Measurements from ENCODE around the gene SYCN. TPM values are rescaled to one million over a fixed set of nuclear protein-coding genes. Genes with fewer than 3 reads are reported as not detected.

SYCN gene
- total RNA-seq, 6 experiments from 2014 or later = not detected

- no peaks in the 10 kb centered on the region for H3K9me3 Mint-ChIP-seq
- H3K4me1 Mint-ChIP-seq (ENCODE audit: low read depth) = peaks cover 13% of the 10 kb centered on the region
- no peak for DNase-seq
- no peak overlapping the region for H3K4me3 Mint-ChIP-seq
- H3K36me3 Mint-ChIP-seq (ENCODE audit: low read depth) = peaks cover 7% of the 10 kb centered on the region; the same call in 1 of the 2 replicates
- H3K27me3 Mint-ChIP-seq (ENCODE audit: insufficient read depth) = no peaks in the 10 kb centered on the region
- H3K27ac Mint-ChIP-seq = no peak overlapping the region
- TF ChIP-seq CTCF (IDR thresholded peaks at IDR 0.05) = no peak
Observed at GRCh38 chr19:39154629-39155100, 49.4 kb downstream of the SYCN start.

- peaks cover 7% of the 10 kb centered on the region; the same call in 1 of the 2 replicates for H3K36me3 Mint-ChIP-seq (ENCODE audit: low read depth)
- no peaks in the 10 kb centered on the region for H3K27me3 Mint-ChIP-seq (ENCODE audit: insufficient read depth)
- no peaks in the 10 kb centered on the region for H3K9me3 Mint-ChIP-seq
- H3K4me1 Mint-ChIP-seq (ENCODE audit: low read depth) = peaks cover 13% of the 10 kb centered on the region
- H3K27ac Mint-ChIP-seq = no peak overlapping the region
- DNase-seq = no peak
- no peak overlapping the region for H3K4me3 Mint-ChIP-seq
- no peak for TF ChIP-seq CTCF (IDR thresholded peaks at IDR 0.05)
Observed at GRCh38 chr19:39154100-39154628, 49.9 kb downstream of the SYCN start.

Other genes with a start within 250 kb of the SYCN start
- gene FBXO17, start 228.5 kb downstream of the SYCN start, total RNA-seq (2021; fragmentation: NEBNext Ultra II Directional; extraction: Animal tissue kit (Norgen Biotek cat#: 25700)) = 10 to 100 TPM; 17.5 to 21.5 (median 18.7) TPM
- 1 to 10 TPM in 3 of 6 experiments, under 1 TPM in 3; 0.47 to 2.2 (median 0.90) TPM for gene FBXO27, start 171.7 kb downstream of the SYCN start, total RNA-seq (2021; fragmentation: NEBNext Ultra II Directional; extraction: Animal tissue kit (Norgen Biotek cat#: 25700))
- not detected for gene ACP7, start 119.9 kb downstream of the SYCN start, total RNA-seq (2021; fragmentation: NEBNext Ultra II Directional; extraction: Animal tissue kit (Norgen Biotek cat#: 25700))
- 10 to 100 TPM; 35.4 to 40.4 (median 35.8) TPM for gene PAK4, start 78.5 kb downstream of the SYCN start, total RNA-seq (2021; fragmentation: NEBNext Ultra II Directional; extraction: Animal tissue kit (Norgen Biotek cat#: 25700))
- not detected for gene NCCRP1, start 7.3 kb downstream of the SYCN start, total RNA-seq (2021; fragmentation: NEBNext Ultra II Directional; extraction: Animal tissue kit (Norgen Biotek cat#: 25700))
- gene IFNL3, start 40.7 kb upstream of the SYCN start, total RNA-seq (2021; fragmentation: NEBNext Ultra II Directional; extraction: Animal tissue kit (Norgen Biotek cat#: 25700)) = not detected
- gene IFNL4, start 44.6 kb upstream of the SYCN start, total RNA-seq (2021; fragmentation: NEBNext Ultra II Directional; extraction: Animal tissue kit (Norgen Biotek cat#: 25700)) = not detected
- gene IFNL2, start 64.1 kb upstream of the SYCN start, total RNA-seq (2021; fragmentation: NEBNext Ultra II Directional; extraction: Animal tissue kit (Norgen Biotek cat#: 25700)) = not detected
- gene IFNL1, start 92.1 kb upstream of the SYCN start, total RNA-seq (2021; fragmentation: NEBNext Ultra II Directional; extraction: Animal tissue kit (Norgen Biotek cat#: 25700)) = not detected
- under 1 TPM in 2 of 6 experiments, not detected in 4; 0.07 to 0.14 TPM for gene LRFN1, start 116.6 kb upstream of the SYCN start, total RNA-seq (2021; fragmentation: NEBNext Ultra II Directional; extraction: Animal tissue kit (Norgen Biotek cat#: 25700))
- gene GMFG, start 131.8 kb upstream of the SYCN start, total RNA-seq (2021; fragmentation: NEBNext Ultra II Directional; extraction: Animal tissue kit (Norgen Biotek cat#: 25700)) = 1 to 10 TPM in 1 of 6 experiments, under 1 TPM in 5; 0.37 to 1.1 (median 0.77) TPM
- 100 to 1,000 TPM; 107 to 133 (median 124) TPM for gene SAMD4B, start 138.2 kb upstream of the SYCN start, total RNA-seq (2021; fragmentation: NEBNext Ultra II Directional; extraction: Animal tissue kit (Norgen Biotek cat#: 25700))
- 10 to 100 TPM; 46.8 to 70.0 (median 60.6) TPM for gene PAF1, start 186.8 kb upstream of the SYCN start, total RNA-seq (2021; fragmentation: NEBNext Ultra II Directional; extraction: Animal tissue kit (Norgen Biotek cat#: 25700))
- gene MED29, start 187.1 kb upstream of the SYCN start, total RNA-seq (2021; fragmentation: NEBNext Ultra II Directional; extraction: Animal tissue kit (Norgen Biotek cat#: 25700)) = 10 to 100 TPM; 38.2 to 48.5 (median 45.2) TPM
- gene ZFP36, start 202.6 kb upstream of the SYCN start, total RNA-seq (2021; fragmentation: NEBNext Ultra II Directional; extraction: Animal tissue kit (Norgen Biotek cat#: 25700)) = 10 to 100 TPM; 30.9 to 81.6 (median 68.5) TPM
- 10 to 100 TPM; 38.3 to 56.0 (median 45.7) TPM for gene PLEKHG2, start 208.4 kb upstream of the SYCN start, total RNA-seq (2021; fragmentation: NEBNext Ultra II Directional; extraction: Animal tissue kit (Norgen Biotek cat#: 25700))
- gene RPS16, start 231.7 kb upstream of the SYCN start, total RNA-seq (2021; fragmentation: NEBNext Ultra II Directional; extraction: Animal tissue kit (Norgen Biotek cat#: 25700)) = 1,000 to 10,000 TPM; 1,647 to 2,008 (median 1,885) TPM
- 100 to 1,000 TPM; 102 to 129 (median 107) TPM for gene SUPT5H, start 241.3 kb upstream of the SYCN start, total RNA-seq (2021; fragmentation: NEBNext Ultra II Directional; extraction: Animal tissue kit (Norgen Biotek cat#: 25700))

Data from HFFc6 (cell line).